ENCODE measurements around the gene FSCN2.

DNA sequence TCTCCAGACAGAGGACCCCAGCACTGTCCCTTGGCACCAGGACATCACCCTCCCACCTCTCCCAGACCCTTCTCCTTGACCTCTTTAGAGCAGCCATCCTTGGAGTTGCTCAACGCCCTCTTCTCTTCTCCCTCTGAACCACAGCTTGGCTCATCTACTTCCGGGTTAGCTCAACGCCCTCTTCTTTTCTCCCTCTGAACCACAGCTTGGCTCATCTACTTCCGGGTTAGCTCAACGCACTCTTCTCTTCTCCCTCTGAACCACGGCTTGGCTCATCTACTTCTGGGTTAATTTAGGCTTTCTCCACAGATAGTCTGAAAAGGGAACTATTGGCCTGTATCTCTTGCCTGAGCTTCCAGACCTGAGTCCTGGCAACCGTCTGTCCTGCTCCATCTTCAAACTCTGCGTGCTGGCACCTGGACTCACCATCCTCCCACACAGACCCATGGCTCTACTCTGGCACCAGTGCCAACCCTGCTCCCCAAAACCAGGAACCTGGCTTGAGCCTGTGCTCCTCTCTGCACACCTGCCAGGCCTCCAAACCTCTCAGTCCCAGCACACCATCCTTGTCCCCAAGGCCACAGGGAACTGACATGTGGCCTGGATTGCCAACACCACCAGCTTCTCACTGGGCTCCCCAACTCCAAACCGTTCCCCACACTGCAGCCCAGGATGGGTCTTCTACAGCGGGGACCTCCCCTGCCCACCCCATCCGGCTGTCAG is 49.3 kb downstream of the FSCN2 start:
- TF ChIP-seq CTCF (IDR thresholded peaks at IDR 0.05) (no peak), POLR2A (IDR thresholded peaks at IDR 0.05) (no peak), EP300 (IDR thresholded peaks at IDR 0.05) (no peak)
